Hepatocyte (in vitro differentiated cells): ENCODE data around the gene ATP23. TPM values are rescaled to one million over a fixed set of nuclear protein-coding genes. Genes with fewer than 3 reads are reported as not detected.

ENCODE experiments used
- DNase-seq: peaks from one replicate; pipeline ENCODE4 v3.0.0-alpha.2; 2016; ENCODE audit warnings: low spot score
- H2AFZ ChIP-seq: fragments of 200-600 bp; sonication (generic); 2 replicates; pipeline ENCODE4 v1.6.0; 2016; ENCODE audit warnings: antibody characterized with exemption, mild to moderate bottlenecking
- H3K27ac ChIP-seq: fragments of 200-600 bp; sonication (generic); 2 replicates; pipeline ENCODE4 v1.5.1; 2016; ENCODE audit warnings: mild to moderate bottlenecking
- H3K27me3 ChIP-seq: fragments of 200-600 bp; sonication (generic); 2 replicates; pipeline ENCODE4 v1.6.1; 2016
- H3K36me3 ChIP-seq: fragments of 200-600 bp; sonication (generic); replicated peaks from 2 replicates; pipeline ENCODE4 v1.5.1; 2016; ENCODE audit warnings: low read depth; ENCODE audit not compliant: insufficient read depth
- H3K4me1 ChIP-seq: fragments of 200-600 bp; sonication (generic); 2 replicates; pipeline ENCODE4 v1.5.1; 2016; ENCODE audit warnings: mild to moderate bottlenecking, moderate library complexity; ENCODE audit not compliant: insufficient read depth
- H3K4me2 ChIP-seq: fragments of 200-600 bp; sonication (generic); 2 replicates; pipeline ENCODE4 v1.6.0; 2016
- H3K4me3 ChIP-seq: fragments of 200-600 bp; sonication (generic); 2 replicates; pipeline ENCODE4 v1.5.1; 2016; ENCODE audit warnings: mild to moderate bottlenecking
- H3K79me2 ChIP-seq: fragments of 200-600 bp; sonication (generic); 2 replicates; pipeline ENCODE4 v1.6.0; 2017; ENCODE audit warnings: mild to moderate bottlenecking
- H3K9me2 ChIP-seq: fragments of 200-600 bp; sonication (generic); replicated peaks from 2 replicates; pipeline ENCODE4 v1.6.0; 2017; ENCODE audit warnings: mild to moderate bottlenecking; ENCODE audit not compliant: insufficient read depth
- H3K9me3 ChIP-seq: fragments of 200-600 bp; sonication (generic); 2 replicates; pipeline ENCODE4 v1.5.1; 2016; ENCODE audit warnings: low read depth, mild to moderate bottlenecking
- H4K20me1 ChIP-seq: fragments of 200-600 bp; sonication (generic); 2 replicates; pipeline ENCODE4 v1.6.0; 2016; ENCODE audit warnings: mild to moderate bottlenecking; ENCODE audit not compliant: insufficient read depth, poor library complexity, severe bottlenecking
- EZH2 ChIP-seq: fragments of 200-600 bp; sonication (generic); IDR thresholded peaks from 2 replicates; pipeline ENCODE4 v1.6.1; 2016; ENCODE audit warnings: antibody characterized with exemption, mild to moderate bottlenecking, borderline replicate concordance
- EZH2phosphoT487 ChIP-seq: fragments of 200-600 bp; sonication (generic); IDR thresholded peaks from one replicate; pipeline ENCODE4 v1.6.1; 2018; ENCODE audit warnings: antibody characterized with exemption, mild to moderate bottlenecking, low read depth, moderate library complexity; ENCODE audit not compliant: unreplicated experiment, severe bottlenecking
- WGBS: methylation state at CpG from one replicate; pipeline ENCODE4 v1.1.6; 2016; ENCODE audit warnings: low lambda C conversion rate; ENCODE audit errors: missing lambda C conversion rate; 5-methylcytosine and 5-hydroxymethylcytosine counted together
- polyA plus RNA-seq: library from polyadenylated mRNA; unstranded; fragments of >200 nt; fragmentation: Nextera tagmentation; extraction: Ambion mirVana; gene quantifications from 2 replicates; pipeline ENCODE4 v1.2.1, GENCODE V29; 2016
- total RNA-seq: library from RNA; depleted of rRNA; stranded (reverse); fragments of >200 nt; gene quantifications from 2 replicates; pipeline ENCODE4 v1.2.3, GENCODE V29; 2014
- TF ChIP-seq, protein P1 (sequence below): fragments of 200-600 bp; sonication (generic); IDR thresholded peaks from 2 replicates; pipeline ENCODE4 v1.5.1; 2016; ENCODE audit warnings: antibody characterized with exemption, mild to moderate bottlenecking; ENCODE audit not compliant: poor library complexity

Gene ATP23
- total and polyA plus RNA-seq, 2 experiments from 2014 or later = 6.3 to 13.7 TPM

GRCh38 chr12:57985685-57986084, 44.3 kb downstream of the ATP23 start:
- H3K4me2 ChIP-seq = no peak overlapping the region
- no peaks in the 10 kb centered on the region for H3K9me3 ChIP-seq
- H3K79me2 ChIP-seq = no peaks in the 10 kb centered on the region
- TF ChIP-seq, protein P1, sequence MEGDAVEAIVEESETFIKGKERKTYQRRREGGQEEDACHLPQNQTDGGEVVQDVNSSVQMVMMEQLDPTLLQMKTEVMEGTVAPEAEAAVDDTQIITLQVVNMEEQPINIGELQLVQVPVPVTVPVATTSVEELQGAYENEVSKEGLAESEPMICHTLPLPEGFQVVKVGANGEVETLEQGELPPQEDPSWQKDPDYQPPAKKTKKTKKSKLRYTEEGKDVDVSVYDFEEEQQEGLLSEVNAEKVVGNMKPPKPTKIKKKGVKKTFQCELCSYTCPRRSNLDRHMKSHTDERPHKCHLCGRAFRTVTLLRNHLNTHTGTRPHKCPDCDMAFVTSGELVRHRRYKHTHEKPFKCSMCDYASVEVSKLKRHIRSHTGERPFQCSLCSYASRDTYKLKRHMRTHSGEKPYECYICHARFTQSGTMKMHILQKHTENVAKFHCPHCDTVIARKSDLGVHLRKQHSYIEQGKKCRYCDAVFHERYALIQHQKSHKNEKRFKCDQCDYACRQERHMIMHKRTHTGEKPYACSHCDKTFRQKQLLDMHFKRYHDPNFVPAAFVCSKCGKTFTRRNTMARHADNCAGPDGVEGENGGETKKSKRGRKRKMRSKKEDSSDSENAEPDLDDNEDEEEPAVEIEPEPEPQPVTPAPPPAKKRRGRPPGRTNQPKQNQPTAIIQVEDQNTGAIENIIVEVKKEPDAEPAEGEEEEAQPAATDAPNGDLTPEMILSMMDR = no peak
- TF ChIP-seq EZH2 = no peak
- TF ChIP-seq EZH2phosphoT487 = no peak
- H3K36me3 ChIP-seq = no peaks in the 10 kb centered on the region
- no peaks in the 10 kb centered on the region for H4K20me1 ChIP-seq
- no peaks in the 10 kb centered on the region for H3K9me2 ChIP-seq
- no peak overlapping the region for H3K4me3 ChIP-seq
- H3K27ac ChIP-seq = no peak overlapping the region
- no peak for DNase-seq
- no peaks in the 10 kb centered on the region for H3K4me1 ChIP-seq
- no peaks in the 10 kb centered on the region for H3K27me3 ChIP-seq
- H2AFZ ChIP-seq = no peak overlapping the region

DNA sequence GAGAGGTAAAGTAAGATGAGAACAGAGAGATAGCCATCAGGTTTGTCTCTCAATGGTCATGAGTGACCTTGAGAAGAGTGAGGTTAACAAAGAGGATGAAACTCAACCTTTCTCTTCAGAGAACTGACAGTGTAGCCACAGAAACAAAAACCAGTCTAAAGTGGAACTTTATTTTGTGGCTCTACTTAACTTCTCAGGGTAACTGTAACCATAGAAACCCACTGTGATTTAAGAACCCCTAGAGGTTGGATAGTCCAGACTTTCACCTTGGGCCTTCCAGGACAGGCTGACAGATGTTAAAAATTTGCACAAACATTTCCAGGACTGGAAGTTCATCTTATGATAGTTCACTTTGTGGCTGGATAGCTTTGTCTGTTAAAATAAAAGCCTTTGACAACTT, 48.5 kb downstream of the ATP23 start:
- H3K27me3 ChIP-seq = no peaks in the 10 kb centered on the region
- H3K4me2 ChIP-seq = no peak overlapping the region
- no peaks in the 10 kb centered on the region for H3K9me3 ChIP-seq
- H3K27ac ChIP-seq = no peak overlapping the region
- H3K4me1 ChIP-seq = no peaks in the 10 kb centered on the region
- H4K20me1 ChIP-seq = no peaks in the 10 kb centered on the region
- H3K79me2 ChIP-seq = no peaks in the 10 kb centered on the region
- H2AFZ ChIP-seq = no peak overlapping the region
- no peak for DNase-seq
- H3K9me2 ChIP-seq = no peaks in the 10 kb centered on the region
- no peak overlapping the region for H3K4me3 ChIP-seq
- no peaks in the 10 kb centered on the region for H3K36me3 ChIP-seq
- TF ChIP-seq, protein P1 = no peak
- TF ChIP-seq EZH2 (no peak), EZH2phosphoT487 (no peak)

DNA sequence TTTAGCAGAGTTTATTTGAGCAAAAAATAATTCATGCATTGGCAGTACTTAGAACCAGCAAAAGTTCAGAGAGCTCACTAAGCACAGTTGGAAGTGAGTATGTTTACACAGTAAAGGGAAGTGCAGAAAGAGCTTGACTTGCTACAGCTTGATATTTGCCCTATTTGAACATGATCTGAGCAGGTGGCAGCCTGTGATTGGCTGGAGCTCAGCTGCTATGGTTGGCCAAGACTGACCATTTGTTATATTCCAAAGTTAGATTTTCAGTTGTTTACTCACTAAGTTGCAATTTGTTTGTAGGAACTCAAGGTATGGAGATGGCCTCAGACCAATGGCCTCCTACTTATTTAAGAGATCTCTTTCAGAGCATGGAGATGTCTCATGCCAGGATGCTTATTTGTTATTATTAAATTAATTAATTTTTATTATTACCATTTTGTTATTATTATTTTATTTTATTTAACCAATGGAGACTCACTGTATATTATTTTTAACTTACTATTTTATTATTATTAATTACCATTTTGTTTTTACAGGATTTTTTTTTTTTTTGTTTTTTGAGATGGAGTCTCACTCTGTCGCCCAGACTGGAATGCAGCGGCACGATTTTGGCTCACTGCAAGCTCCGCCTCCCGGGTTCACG, 49.0 kb downstream of the ATP23 start:
- TF ChIP-seq, protein P1 = no peak
- Histone ChIP-seq H3K79me2 (no peaks in the 10 kb centered on the region), H3K9me3 (no peaks in the 10 kb centered on the region), H3K4me2 (no peak overlapping the region), H3K4me3 (no peak overlapping the region), H3K4me1 (no peaks in the 10 kb centered on the region), H3K27ac (no peak overlapping the region), H3K9me2 (no peaks in the 10 kb centered on the region), H3K27me3 (no peaks in the 10 kb centered on the region), H4K20me1 (no peaks in the 10 kb centered on the region), H3K36me3 (no peaks in the 10 kb centered on the region), H2AFZ (no peak overlapping the region)
- WGBS = 94% methylated on average over 6 of the region's 6 CpGs
- DNase-seq = no peak

- H3K9me3 ChIP-seq = no peaks in the 10 kb centered on the region
- no peak overlapping the region for H3K27ac ChIP-seq
- no peaks in the 10 kb centered on the region for H3K36me3 ChIP-seq
- no peak overlapping the region for H3K4me3 ChIP-seq
- no peaks in the 10 kb centered on the region for H3K79me2 ChIP-seq
- no peak for DNase-seq
- H3K27me3 ChIP-seq = no peaks in the 10 kb centered on the region
- 76% methylated on average over 2 of the region's 2 CpGs for WGBS
- no peak overlapping the region for H2AFZ ChIP-seq
- H4K20me1 ChIP-seq = no peaks in the 10 kb centered on the region
- TF ChIP-seq EZH2 = no peak
- TF ChIP-seq EZH2phosphoT487 = no peak
- TF ChIP-seq, protein P1 = no peak
- H3K4me1 ChIP-seq = no peaks in the 10 kb centered on the region
- no peaks in the 10 kb centered on the region for H3K9me2 ChIP-seq
- H3K4me2 ChIP-seq = no peak overlapping the region
Measured at GRCh38 chr12:57992001-57992400, 50.6 kb downstream of the ATP23 start.
